Mammary epithelial cell (primary cell): ENCODE data around the gene TAF11L14.

Experiments
- CTCF ChIP-seq, 2 donors: IDR thresholded peaks in 1 of 2; conservative IDR thresholded peaks in 1 of 2; 2 replicates each; pipeline ENCODE4 v1.5.1; 2011 to 2012; ENCODE audit warnings: inconsistent platforms in 2 of 2, low read length in 2 of 2, mild to moderate bottlenecking in 2 of 2, control low read depth in 1 of 2, low read depth in 1 of 2; ENCODE audit not compliant: insufficient read depth in 1 of 2; ENCODE audit errors: extremely low read depth in 1 of 2
- EZH2 ChIP-seq: IDR thresholded peaks from 2 replicates; pipeline ENCODE4 v1.6.1; 2012; ENCODE audit warnings: low read length, inconsistent platforms, borderline replicate concordance

GRCh38 chr5:17670353-17670752 lies 36.1 kb downstream of the TAF11L14 start:
- TF ChIP-seq CTCF (conservative IDR thresholded peaks at IDR 0.05 in 1 of 2, IDR thresholded peaks at IDR 0.05 in 1 of 2; ENCODE audit: extremely low read depth in 1 of 2, insufficient read depth in 1 of 2, low read depth in 1 of 2, low read length in 2 of 2) (no peak), EZH2 (no peak)
